Aorta (tissue), 5 donors: ENCODE results near the gene GPD1L. TPM values are rescaled to one million over a fixed set of nuclear protein-coding genes. Genes with fewer than 3 reads are reported as not detected.

Experiments
- ATAC-seq: fragments of 200-7000 bp; cut with Tn5 transposase; one replicate; pipeline ENCODE4 v1.9.1; 2022; ENCODE audit warnings: moderate library complexity; ENCODE audit not compliant: low FRiP score
- DNase-seq, 2 donors: peaks; one replicate each; pipeline ENCODE4 v3.0.0-alpha.2; 2020
- H3K27ac ChIP-seq, 2 donors: one replicate each; pipeline ENCODE4 v1.5.1; 2013; ENCODE audit warnings: low read length in 2 of 2, mild to moderate bottlenecking in 2 of 2, moderate library complexity in 2 of 2, control low read depth in 1 of 2, inconsistent platforms in 1 of 2, low read depth in 1 of 2
- H3K27me3 ChIP-seq, 2 donors: one replicate each; pipeline ENCODE4 v1.6.1; 2013; ENCODE audit warnings: control low read depth in 1 of 2, low read length in 1 of 2, mild to moderate bottlenecking in 1 of 2, moderate library complexity in 1 of 2; ENCODE audit not compliant: insufficient read depth in 2 of 2, control insufficient read depth in 1 of 2
- H3K36me3 ChIP-seq, 2 donors: one replicate each; pipeline ENCODE4 v1.6.1; 2013; ENCODE audit warnings: control low read depth in 1 of 2, low read length in 1 of 2, mild to moderate bottlenecking in 1 of 2; ENCODE audit not compliant: insufficient read depth in 2 of 2, control insufficient read depth in 1 of 2
- H3K4me1 ChIP-seq, 2 donors: one replicate each; pipeline ENCODE4 v1.6.1; 2013; ENCODE audit warnings: low read length in 2 of 2, control low read depth in 1 of 2, mild to moderate bottlenecking in 1 of 2, moderate library complexity in 1 of 2; ENCODE audit not compliant: insufficient read depth in 2 of 2, control insufficient read depth in 1 of 2
- H3K4me3 ChIP-seq, 2 donors: one replicate each; pipeline ENCODE4 v1.5.1; 2013; ENCODE audit warnings: low read length in 2 of 2, control low read depth in 1 of 2, mild to moderate bottlenecking in 1 of 2
- H3K9me3 ChIP-seq: one replicate; pipeline ENCODE4 v1.6.1; 2013; ENCODE audit warnings: mild to moderate bottlenecking, low read length; ENCODE audit not compliant: control insufficient read depth
- WGBS, 2 donors: extraction: QIAGEN DNeasy Blood & Tissue Kit; methylation state at CpG; one replicate each; pipeline ENCODE4 v1.1.7; 2013; 5-methylcytosine and 5-hydroxymethylcytosine counted together
- intact Hi-C, 2 donors: fragments of 100-400 bp; cut with DNase I; formaldehyde crosslinking; loops; one replicate each; pipeline versions ENCODE4 v1.14.2 to v1.15.0; 2022
- polyA plus RNA-seq, 2 donors: library from polyadenylated mRNA; stranded (reverse); fragments of 200-250 nt; gene quantifications; one replicate each; pipeline ENCODE4 v1.2.3, GENCODE V29; 2013
- total RNA-seq, 2 donors: library from RNA; stranded (reverse); fragmentation: NEBNext Ultra II Directional; extraction: Animal tissue kit (Norgen Biotek cat#: 25700); gene quantifications; one replicate each; pipeline ENCODE4 v1.2.1, GENCODE V29; 2021
- donor health status: healthy with polysubstance abuse.
- donor health status: Bipolar disorder and iron deficiency.
- donor health status: DM: no; HTN: no; CAD: no.
- donor health status: DM: no; HTN: no; CAD: no.
- donor health status: DM: yes; HTN: yes; CAD: no.

Gene GPD1L
- total and polyA plus RNA-seq, 4 donors, result 21.7 to 48.4 (median 29.5) TPM

DNA sequence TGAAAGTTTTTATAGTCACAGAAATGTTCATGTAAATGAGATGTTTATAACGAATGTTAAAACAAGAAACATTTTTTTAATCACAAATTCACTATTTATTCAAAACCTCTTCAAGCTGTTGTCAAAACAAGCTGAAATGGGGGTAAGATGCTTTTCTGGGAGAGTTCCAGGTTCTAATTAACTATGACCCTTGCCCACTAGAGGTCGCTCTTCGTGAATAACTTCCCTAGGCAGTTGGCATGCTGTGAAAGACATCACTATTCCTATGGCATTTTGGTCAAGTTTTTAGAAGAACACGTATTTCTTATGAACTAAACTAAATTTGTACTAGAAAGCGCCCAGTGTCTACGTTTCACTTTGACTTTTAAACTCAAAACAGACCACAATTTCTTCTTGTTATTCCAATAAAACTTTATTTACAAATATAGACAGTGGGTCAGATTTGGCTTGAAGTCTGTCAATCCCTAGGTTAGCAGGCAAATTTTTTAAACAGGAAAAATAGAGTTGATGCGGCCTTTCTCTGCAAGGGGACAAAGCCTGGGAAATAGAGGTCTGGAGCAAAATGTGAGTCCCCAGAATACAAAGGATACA lies 69.3 kb downstream of the GPD1L start:
- Histone ChIP-seq H3K36me3 (no peaks in the 10 kb centered on the region), H3K27me3 (no peaks in the 10 kb centered on the region), H3K4me1 (no peaks in the 10 kb centered on the region), H3K9me3 (no peaks in the 10 kb centered on the region), H3K4me3 (no peak overlapping the region), H3K27ac (no peak overlapping the region)
- intact Hi-C loops, result no loop called here
- whole genome bisulfite sequencing, 2 donors, result 45 to 47% methylated on average over 7 of the region's 7 CpGs
- ATAC-seq (no peak), DNase-seq (no peak)

DNA sequence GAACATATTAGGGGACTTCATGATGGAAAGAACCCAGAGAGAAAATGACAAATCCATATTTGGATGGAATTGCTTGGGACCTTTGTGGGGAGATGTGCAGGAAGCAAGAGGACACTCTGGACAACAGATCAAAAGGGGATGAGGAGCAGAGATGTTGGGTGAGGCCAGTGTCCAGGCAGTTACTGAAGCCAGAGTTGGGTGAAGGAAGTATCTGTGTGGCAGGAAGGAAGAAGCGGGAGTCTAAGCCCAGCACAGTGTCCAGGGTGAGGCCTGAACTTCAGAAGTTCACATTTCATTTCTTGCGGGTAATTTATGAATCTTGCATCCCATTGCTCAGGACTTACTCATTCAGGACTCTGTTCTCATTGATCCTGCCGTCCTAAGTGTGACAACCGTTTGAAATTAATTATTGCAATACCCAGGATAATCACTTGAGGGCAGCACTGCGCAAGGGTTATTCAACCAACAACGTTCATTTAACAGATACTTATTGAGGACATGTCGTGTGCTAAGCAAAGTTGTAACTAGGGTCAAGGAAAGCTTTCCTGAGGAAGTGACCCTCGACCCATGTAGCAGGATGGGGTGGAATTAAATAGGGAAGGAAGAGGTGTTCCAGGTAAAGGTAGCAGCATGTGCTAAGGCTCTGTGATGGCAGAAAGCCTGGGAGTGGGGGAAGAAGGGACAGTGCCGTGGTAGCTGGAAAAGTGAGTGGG lies 70.7 kb downstream of the GPD1L start:
- Histone ChIP-seq H3K27me3 (no peaks in the 10 kb centered on the region), H3K9me3 (no peaks in the 10 kb centered on the region), H3K36me3 (no peaks in the 10 kb centered on the region), H3K27ac (no peak overlapping the region), H3K4me3 (no peak overlapping the region), H3K4me1 (no peaks in the 10 kb centered on the region)
- DNase-seq (no peak), ATAC-seq (peak; percentile 82)
- WGBS, 2 donors, result 25 to 28% methylated on average over 9 of the region's 9 CpGs
- intact Hi-C loops, result no loop called here

DNA sequence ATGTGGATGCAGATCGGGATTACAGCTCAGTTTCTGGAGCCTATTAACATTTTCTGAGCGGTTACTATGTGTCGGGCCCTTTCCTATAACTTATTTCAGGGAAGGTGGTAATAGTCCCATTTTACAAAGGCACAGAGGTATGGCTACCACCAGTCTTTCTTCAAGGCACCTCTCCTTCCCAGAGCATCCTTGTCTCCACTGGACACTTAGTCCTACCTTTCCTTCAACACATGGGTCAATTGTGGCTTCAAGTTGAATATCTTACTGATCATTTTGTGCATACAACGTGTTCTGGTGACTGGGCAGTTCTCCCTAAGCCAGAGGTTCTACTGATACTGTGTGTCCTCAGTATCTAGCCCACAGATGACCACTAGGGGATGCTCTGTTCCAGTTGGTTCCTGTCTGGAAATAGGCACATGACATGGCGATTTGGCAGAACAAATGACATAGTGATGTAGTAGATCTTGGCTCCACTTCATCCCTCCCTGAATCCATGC lies 71.3 kb downstream of the GPD1L start:
- no peaks in the 10 kb centered on the region for H3K36me3 ChIP-seq
- WGBS, 2 donors, result 26 to 33% methylated on average over 5 of the region's 5 CpGs
- intact Hi-C loops, result no loop called here
- DNase-seq (no peak), ATAC-seq (peak; percentile 80)
- H3K27me3 ChIP-seq, result no peaks in the 10 kb centered on the region
- no peak overlapping the region for H3K4me3 ChIP-seq
- H3K27ac ChIP-seq, result no peak overlapping the region
- no peaks in the 10 kb centered on the region for H3K9me3 ChIP-seq
- no peaks in the 10 kb centered on the region for H3K4me1 ChIP-seq

DNA sequence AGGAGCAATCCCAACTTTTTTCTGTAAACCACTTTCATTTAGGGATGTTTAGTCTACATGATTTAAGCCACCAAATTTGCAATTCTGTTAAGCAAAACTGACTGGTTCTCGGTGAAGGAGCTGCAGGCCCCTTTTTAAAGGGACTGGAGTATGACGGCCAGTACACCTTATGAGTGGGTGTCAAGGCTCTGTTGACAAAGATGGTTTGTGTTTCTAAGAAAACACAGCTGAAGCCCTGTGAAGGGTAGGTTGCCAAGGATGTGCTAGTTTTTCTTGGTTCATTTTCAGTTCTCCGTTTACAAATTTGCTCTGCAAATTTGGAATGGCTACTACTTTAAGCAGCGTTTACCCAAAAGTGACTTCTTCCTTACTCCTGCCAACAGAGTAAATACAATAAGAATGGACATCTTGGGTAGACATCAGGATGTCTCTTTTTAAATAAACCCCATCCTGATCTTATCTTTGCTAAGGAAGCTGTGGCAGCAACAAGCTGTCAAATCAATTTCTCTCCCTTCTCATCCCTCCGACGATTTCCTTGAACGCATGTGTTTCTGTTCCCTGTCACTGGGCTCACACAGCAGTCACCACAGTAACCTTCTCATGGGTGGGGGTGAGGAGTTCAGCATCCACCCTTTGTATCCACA lies 73.8 kb downstream of the GPD1L start:
- Histone ChIP-seq H3K27ac (no peak overlapping the region), H3K9me3 (no peaks in the 10 kb centered on the region), H3K27me3 (no peaks in the 10 kb centered on the region), H3K36me3 (no peaks in the 10 kb centered on the region), H3K4me3 (no peak overlapping the region), H3K4me1 (no peaks in the 10 kb centered on the region)
- intact Hi-C loops, result no loop called here
- WGBS, 2 donors, result 57 to 63% methylated on average over 7 of the region's 7 CpGs
- ATAC-seq, result no peak
- no peak for DNase-seq

DNA sequence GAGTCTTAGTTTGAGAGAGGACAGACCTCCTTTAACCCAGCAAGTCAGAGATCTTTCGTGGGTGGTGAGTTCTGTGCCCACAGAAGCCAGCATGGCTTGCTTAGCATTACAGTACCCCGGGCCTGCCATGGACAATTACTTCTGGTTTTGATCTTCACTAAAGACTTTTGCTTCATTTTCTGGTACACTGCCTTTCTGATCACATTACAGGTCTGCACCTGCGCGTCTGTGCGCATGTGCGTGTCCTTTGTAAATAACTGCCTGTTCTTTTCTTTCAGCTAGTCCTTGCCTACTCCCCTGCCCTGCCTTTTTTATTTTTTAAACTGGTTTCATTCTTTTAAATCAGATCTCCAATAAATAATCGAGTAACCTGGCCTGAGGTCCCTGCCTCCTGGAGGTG lies 74.9 kb downstream of the GPD1L start:
- Histone ChIP-seq H3K27me3 (no peaks in the 10 kb centered on the region), H3K4me1 (no peaks in the 10 kb centered on the region), H3K9me3 (no peaks in the 10 kb centered on the region), H3K27ac (no peak overlapping the region), H3K36me3 (no peaks in the 10 kb centered on the region), H3K4me3 (no peak overlapping the region)
- ATAC-seq, result no peak
- no peak for DNase-seq
- intact Hi-C loops, result no loop called here
- 91% methylated on average over 7 of the region's 7 CpGs for WGBS, 2 donors

DNA sequence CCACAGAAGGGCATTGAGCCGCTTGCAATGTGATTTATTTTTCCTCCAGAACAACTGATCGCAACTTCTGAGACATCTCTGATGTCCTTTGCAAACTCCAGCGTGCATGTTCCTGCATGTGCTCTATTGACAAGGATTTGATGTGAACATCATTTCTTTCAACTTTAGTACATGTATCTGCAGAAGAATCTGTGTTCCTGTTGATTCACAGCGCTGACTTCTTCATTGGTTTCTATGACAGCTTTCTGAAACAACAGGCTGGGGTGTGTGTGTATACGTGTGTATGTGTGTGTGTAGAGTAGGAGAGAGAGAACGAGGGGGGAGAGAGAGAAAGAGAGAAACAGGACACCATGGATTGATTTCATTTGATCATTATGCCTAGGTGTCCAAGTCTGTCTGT lies 75.4 kb downstream of the GPD1L start:
- DNase-seq, result no peak
- no peaks in the 10 kb centered on the region for H3K36me3 ChIP-seq
- H3K9me3 ChIP-seq, result no peaks in the 10 kb centered on the region
- no peak overlapping the region for H3K27ac ChIP-seq
- ATAC-seq, result no peak
- no peak overlapping the region for H3K4me3 ChIP-seq
- WGBS, 2 donors, result 88% methylated on average over 6 of the region's 6 CpGs
- no peaks in the 10 kb centered on the region for H3K4me1 ChIP-seq
- intact Hi-C loops, result no loop called here
- no peaks in the 10 kb centered on the region for H3K27me3 ChIP-seq

DNA sequence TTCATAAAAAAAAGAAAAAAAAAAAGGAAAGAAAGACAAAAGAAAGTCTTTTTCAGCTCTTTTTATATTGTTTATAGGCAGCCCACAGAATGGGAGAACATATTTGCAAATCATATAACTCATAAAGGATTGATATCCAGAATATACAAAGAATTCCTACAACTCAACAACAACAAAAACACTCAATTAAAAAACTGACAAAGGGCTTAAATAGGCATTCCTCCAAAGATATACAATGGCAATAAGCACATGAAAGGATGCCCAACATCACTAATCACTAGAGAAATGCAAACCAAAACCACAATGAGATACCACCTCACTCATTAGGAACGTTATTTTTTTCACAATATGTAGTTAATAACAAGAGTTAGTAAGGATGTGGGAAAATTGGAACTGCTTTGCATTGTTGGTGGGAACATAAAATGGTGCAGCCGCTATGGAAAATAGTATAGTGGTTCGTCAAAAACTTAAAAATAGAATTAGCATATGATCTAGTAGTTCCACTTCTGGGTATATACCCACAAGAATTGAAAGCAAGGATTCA lies 77.8 kb downstream of the GPD1L start:
- WGBS, 2 donors, result 76 to 82% methylated on average over 3 of the region's 3 CpGs
- H3K27ac ChIP-seq, result no peak overlapping the region
- no peaks in the 10 kb centered on the region for H3K36me3 ChIP-seq
- H3K4me3 ChIP-seq, result no peak overlapping the region
- DNase-seq (no peak), ATAC-seq (no peak)
- intact Hi-C loops, result no loop called here
- no peaks in the 10 kb centered on the region for H3K4me1 ChIP-seq
- no peaks in the 10 kb centered on the region for H3K9me3 ChIP-seq
- no peaks in the 10 kb centered on the region for H3K27me3 ChIP-seq

DNA sequence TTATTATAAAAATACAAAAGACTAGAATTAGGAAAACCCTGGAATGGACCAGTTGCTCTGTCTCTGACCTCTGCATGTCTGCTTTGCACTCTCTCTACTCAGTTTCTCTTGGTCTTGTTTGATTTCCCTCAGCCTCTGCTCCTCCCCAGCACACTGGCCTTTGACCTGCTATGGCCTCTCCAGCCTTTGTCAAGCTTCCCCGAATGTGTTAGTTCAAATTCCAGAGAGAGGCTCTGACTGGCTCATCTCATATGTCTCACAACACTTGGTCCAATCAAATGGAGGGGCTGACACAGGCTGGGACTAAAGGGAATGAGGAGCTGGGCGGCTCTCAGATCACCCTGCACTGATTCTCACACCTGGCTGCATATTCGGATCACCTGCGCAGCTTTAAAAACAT lies 79.7 kb downstream of the GPD1L start:
- WGBS, 2 donors, result 76 to 78% methylated on average over 4 of the region's 4 CpGs
- DNase-seq, result no peak
- intact Hi-C loops, result no loop called here
- H3K4me3 ChIP-seq, result no peak overlapping the region
- no peaks in the 10 kb centered on the region for H3K27me3 ChIP-seq
- ATAC-seq, result no peak
- peaks cover 2% of the 10 kb centered on the region for H3K9me3 ChIP-seq
- H3K36me3 ChIP-seq, result peaks cover 0 to 1% of the 10 kb centered on the region in 2 donors
- no peak overlapping the region for H3K27ac ChIP-seq
- H3K4me1 ChIP-seq, result no peaks in the 10 kb centered on the region
